AG04449 (cell line): Measurements from ENCODE around the gene STAM.

ENCODE experiments used
- CTCF ChIA-PET: fragments of 350-600 bp; formaldehyde crosslinking; extraction: SDS; loops from one replicate; lab custom pipeline; 2021; ENCODE audit warnings: antibody characterized with exemption; lab: Yijun Ruan, JAX
- POLR2A ChIA-PET: fragments of 400-600, 350-600 bp; formaldehyde crosslinking; extraction: SDS; loops from one replicate; lab custom pipeline; 2020; ENCODE audit warnings: antibody characterized with exemption, inconsistent platforms; lab: Yijun Ruan, JAX
- DNase-seq: peaks from one replicate; pipeline ENCODE4 v3.0.0-alpha.2; 2010; ENCODE audit warnings: low read depth, low spot score
- H3K4me3 ChIP-seq: 2 replicates; pipeline ENCODE4 v1.5.1; 2011; ENCODE audit warnings: low read depth, mild to moderate bottlenecking, control low read depth, low read length
- CTCF ChIP-seq: IDR thresholded peaks from one replicate; pipeline ENCODE4 v1.5.1; 2011; ENCODE audit warnings: mild to moderate bottlenecking, moderate library complexity, low read length, control low read depth, inconsistent platforms; ENCODE audit not compliant: insufficient read depth; ENCODE audit errors: missing control alignments

The STAM gene

GRCh38 chr10:17736223-17736622 lies 92.3 kb downstream of the STAM start:
- no peak overlapping the region for H3K4me3 ChIP-seq
- CTCF ChIA-PET = interaction anchor here (1.0 to 4.3 kb wide), 29 partner anchors 9 to 502 kb away, joined by 3 to 36 read pairs (median 7); partner anchors contain the start of genes HACD1 and TMEM236
- no peak for DNase-seq
- TF ChIP-seq CTCF = no peak
- POLR2A ChIA-PET = no interaction called here

GRCh38 chr10:17737027-17737965 lies 93.3 kb downstream of the STAM start:
- no peak for DNase-seq
- ChIA-PET POLR2A (no interaction called here), CTCF (interaction anchor here (0.7 to 4.3 kb wide), 43 partner anchors 8 to 908 kb away, joined by 3 to 36 read pairs (median 5); partner anchors contain the start of genes HACD1 and TMEM236)
- no peak overlapping the region for H3K4me3 ChIP-seq
- TF ChIP-seq CTCF = peak; percentile 26

GRCh38 chr10:17740668-17741067 lies 96.7 kb downstream of the STAM start:
- ChIA-PET POLR2A (no interaction called here), CTCF (interaction anchor here (1.4 to 2.7 kb wide), 2 partner anchors 11 to 139 kb away, joined by 4 to 8 read pairs; no protein-coding TSS in a partner anchor)
- H3K4me3 ChIP-seq = no peak overlapping the region
- DNase-seq = no peak
- TF ChIP-seq CTCF = no peak

- TF ChIP-seq CTCF = peak; percentile 70
- ChIA-PET POLR2A (no interaction called here), CTCF (interaction anchor here (0.7 to 4.5 kb wide), 32 partner anchors 9 to 915 kb away, joined by 3 to 46 read pairs (median 4); partner anchors contain the start of genes HACD1, STAM and TMEM236)
- no peak overlapping the region for H3K4me3 ChIP-seq
- DNase-seq = no peak
Measured at GRCh38 chr10:17742918-17743317, 99.0 kb downstream of the STAM start.

GRCh38 chr10:17743437-17743836 lies 99.5 kb downstream of the STAM start:
- ChIA-PET POLR2A (no interaction called here), CTCF (interaction anchor here (0.7 to 4.5 kb wide), 16 partner anchors 9 to 899 kb away, joined by 3 to 46 read pairs (median 4); partner anchors contain the start of genes HACD1, STAM and TMEM236)
- no peak for TF ChIP-seq CTCF
- DNase-seq = no peak
- H3K4me3 ChIP-seq = no peak overlapping the region
